Fibroblast of lung (primary cell): ENCODE data around the gene GUCA2B. TPM values are rescaled to one million over a fixed set of nuclear protein-coding genes. Genes with fewer than 3 reads are reported as not detected.

Experiments
- DNase-seq, 2 donors: peaks; one replicate each; pipeline versions ENCODE4 v3.0.0 to v3.0.0-alpha.2; 2010; ENCODE audit warnings: low read depth in 2 of 2
- H2AFZ ChIP-seq: 2 replicates; pipeline ENCODE4 v1.5.1; 2012; ENCODE audit warnings: low read length, control low read depth, inconsistent platforms
- H3K27ac ChIP-seq: 2 replicates; pipeline ENCODE4 v1.5.1; 2011; ENCODE audit warnings: low read length, control low read depth; ENCODE audit not compliant: insufficient read depth
- H3K27me3 ChIP-seq: 2 replicates; pipeline ENCODE4 v1.5.1; 2011; ENCODE audit warnings: mild to moderate bottlenecking, low read length; ENCODE audit not compliant: control insufficient read depth, insufficient read depth
- H3K36me3 ChIP-seq: 2 replicates; pipeline ENCODE4 v1.5.1; 2011; ENCODE audit warnings: low read length; ENCODE audit not compliant: control insufficient read depth, insufficient read depth
- H3K4me1 ChIP-seq: 2 replicates; pipeline ENCODE4 v1.5.1; 2011; ENCODE audit warnings: low read length; ENCODE audit not compliant: control insufficient read depth, insufficient read depth; ENCODE audit errors: extremely low read depth
- H3K4me2 ChIP-seq: 2 replicates; pipeline ENCODE4 v1.5.1; 2011; ENCODE audit warnings: low read length, control low read depth; ENCODE audit not compliant: insufficient read depth; ENCODE audit errors: extremely low read depth
- H3K4me3 ChIP-seq, 4 experiments: fragments of 200-600 bp in 1 of 4; sonication (generic) in 1 of 4; replicated peaks in 1 of 4; 2 replicates each; pipeline ENCODE4 v1.5.1; 2011 to 2016; ENCODE audit warnings: low read length in 4 of 4, low read depth in 3 of 4, mild to moderate bottlenecking in 3 of 4, control low read depth in 2 of 4, inconsistent platforms in 1 of 4, mixed read lengths in 1 of 4; ENCODE audit not compliant: insufficient read depth in 1 of 4; ENCODE audit errors: control extremely low read depth in 1 of 4
- H3K79me2 ChIP-seq: 2 replicates; pipeline ENCODE4 v1.5.1; 2012; ENCODE audit warnings: mild to moderate bottlenecking, low read length, inconsistent platforms; ENCODE audit not compliant: control insufficient read depth, insufficient read depth
- H3K9ac ChIP-seq: 2 replicates; pipeline ENCODE4 v1.5.1; 2011; ENCODE audit warnings: mild to moderate bottlenecking, low read length, control low read depth; ENCODE audit not compliant: insufficient read depth
- H3K9me3 ChIP-seq: 2 replicates; pipeline ENCODE4 v1.5.1; 2012; ENCODE audit warnings: low read depth, low read length; ENCODE audit not compliant: control insufficient read depth, insufficient read depth
- H4K20me1 ChIP-seq: 2 replicates; pipeline ENCODE4 v1.5.1; 2011; ENCODE audit warnings: low read length; ENCODE audit not compliant: control insufficient read depth, insufficient read depth; ENCODE audit errors: extremely low read depth
- EZH2 ChIP-seq: IDR thresholded peaks from 2 replicates; pipeline ENCODE4 v1.5.1; 2012; ENCODE audit warnings: low read length, control low read depth, mild to moderate bottlenecking; ENCODE audit errors: missing control alignments
- polyA plus RNA-seq, 2 donors: library from polyadenylated mRNA; depleted of rRNA in 1 of 2; stranded (reverse) in 1 of 2; unstranded in 1 of 2; fragments of >200 nt; gene quantifications; 2 replicates each; pipeline ENCODE4 v1.2.1, GENCODE V29; 2011 to 2012; ENCODE audit warnings: missing spikeins in 1 of 2
- total RNA-seq: library from RNA; depleted of rRNA; stranded (reverse); fragments of >200 nt; gene quantifications from 2 replicates; pipeline ENCODE4 v1.2.1, GENCODE V29; 2014
- TF ChIP-seq, protein P1 (sequence below), 2 donors: IDR thresholded peaks in 1 of 2; conservative IDR thresholded peaks in 1 of 2; 1 replicate in 1 of 2; 2 replicates in 1 of 2; pipeline ENCODE4 v1.5.1; 2011 to 2012; ENCODE audit warnings: low read length in 2 of 2, control low read depth in 1 of 2, inconsistent platforms in 1 of 2, low read depth in 1 of 2, mild to moderate bottlenecking in 1 of 2

Gene GUCA2B
- total and polyA plus RNA-seq, 2 donors (not counting 1 experiment from before 2014, with no cell fraction given) = not detected

DNA sequence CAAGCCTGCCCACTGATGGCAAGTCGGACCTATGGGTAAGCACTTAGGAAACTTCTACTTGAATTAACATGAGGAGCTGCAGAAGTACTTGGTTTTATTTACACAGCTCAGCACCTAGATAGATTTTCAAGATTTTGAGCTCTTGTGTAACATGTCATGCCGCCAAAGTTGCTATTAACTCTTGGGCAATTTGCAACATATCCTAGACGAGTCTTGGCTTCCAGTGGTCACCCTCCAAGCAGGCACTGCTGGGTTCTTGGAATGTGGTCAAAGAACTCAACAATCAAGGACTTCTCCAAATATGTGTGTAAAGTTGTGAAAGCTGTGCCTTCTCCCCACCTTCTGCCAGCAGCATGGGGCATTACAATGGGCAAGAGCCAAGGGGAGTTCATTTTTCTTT, 17.8 kb upstream of the GUCA2B start:
- TF ChIP-seq, protein P1, sequence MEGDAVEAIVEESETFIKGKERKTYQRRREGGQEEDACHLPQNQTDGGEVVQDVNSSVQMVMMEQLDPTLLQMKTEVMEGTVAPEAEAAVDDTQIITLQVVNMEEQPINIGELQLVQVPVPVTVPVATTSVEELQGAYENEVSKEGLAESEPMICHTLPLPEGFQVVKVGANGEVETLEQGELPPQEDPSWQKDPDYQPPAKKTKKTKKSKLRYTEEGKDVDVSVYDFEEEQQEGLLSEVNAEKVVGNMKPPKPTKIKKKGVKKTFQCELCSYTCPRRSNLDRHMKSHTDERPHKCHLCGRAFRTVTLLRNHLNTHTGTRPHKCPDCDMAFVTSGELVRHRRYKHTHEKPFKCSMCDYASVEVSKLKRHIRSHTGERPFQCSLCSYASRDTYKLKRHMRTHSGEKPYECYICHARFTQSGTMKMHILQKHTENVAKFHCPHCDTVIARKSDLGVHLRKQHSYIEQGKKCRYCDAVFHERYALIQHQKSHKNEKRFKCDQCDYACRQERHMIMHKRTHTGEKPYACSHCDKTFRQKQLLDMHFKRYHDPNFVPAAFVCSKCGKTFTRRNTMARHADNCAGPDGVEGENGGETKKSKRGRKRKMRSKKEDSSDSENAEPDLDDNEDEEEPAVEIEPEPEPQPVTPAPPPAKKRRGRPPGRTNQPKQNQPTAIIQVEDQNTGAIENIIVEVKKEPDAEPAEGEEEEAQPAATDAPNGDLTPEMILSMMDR (conservative IDR thresholded peaks at IDR 0.05 in 1 of 2, IDR thresholded peaks at IDR 0.05 in 1 of 2; ENCODE audit: low read depth in 1 of 2, low read length in 2 of 2) = no peak
- no peak for TF ChIP-seq EZH2
- Histone ChIP-seq H3K9ac (no peak overlapping the region), H2AFZ (no peak overlapping the region), H3K4me2 (no peak overlapping the region), H3K27me3 (peaks cover 4% of the 10 kb centered on the region), H3K4me3 (no peak overlapping the region), H3K27ac (no peak overlapping the region), H3K9me3 (no peaks in the 10 kb centered on the region), H3K79me2 (no peaks in the 10 kb centered on the region), H4K20me1 (no peaks in the 10 kb centered on the region), H3K36me3 (no peaks in the 10 kb centered on the region), H3K4me1 (no peaks in the 10 kb centered on the region)
- no peak for DNase-seq

DNA sequence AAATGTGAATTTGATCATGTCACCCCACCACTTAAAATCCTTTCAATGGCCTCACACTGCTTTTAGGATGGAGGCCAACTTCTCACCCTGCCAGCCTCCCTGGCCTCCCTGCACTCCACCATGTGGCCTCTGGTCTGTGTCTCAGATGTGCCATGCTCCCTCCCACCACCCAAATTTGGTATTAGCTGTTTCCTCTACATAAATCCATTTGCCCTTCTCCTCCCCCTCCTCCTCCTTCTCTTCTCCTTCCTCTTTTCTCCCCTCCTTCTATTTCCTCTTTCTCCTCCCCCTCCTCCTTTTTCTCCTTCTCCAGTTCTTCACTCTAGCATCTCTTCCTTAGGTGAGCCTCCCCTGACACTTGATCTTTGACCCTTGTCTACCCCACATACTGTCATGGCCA, 16.7 kb upstream of the GUCA2B start:
- Histone ChIP-seq H2AFZ (no peak overlapping the region), H3K27ac (no peak overlapping the region), H3K9me3 (no peaks in the 10 kb centered on the region), H3K4me2 (no peak overlapping the region), H4K20me1 (no peaks in the 10 kb centered on the region), H3K4me1 (no peaks in the 10 kb centered on the region), H3K27me3 (peaks cover 4% of the 10 kb centered on the region), H3K9ac (no peak overlapping the region), H3K36me3 (no peaks in the 10 kb centered on the region), H3K79me2 (no peaks in the 10 kb centered on the region), H3K4me3 (no peak overlapping the region)
- no peak for DNase-seq
- TF ChIP-seq EZH2 = no peak
- TF ChIP-seq, protein P1 (conservative IDR thresholded peaks at IDR 0.05 in 1 of 2, IDR thresholded peaks at IDR 0.05 in 1 of 2; ENCODE audit: low read depth in 1 of 2, low read length in 2 of 2) = no peak

DNA sequence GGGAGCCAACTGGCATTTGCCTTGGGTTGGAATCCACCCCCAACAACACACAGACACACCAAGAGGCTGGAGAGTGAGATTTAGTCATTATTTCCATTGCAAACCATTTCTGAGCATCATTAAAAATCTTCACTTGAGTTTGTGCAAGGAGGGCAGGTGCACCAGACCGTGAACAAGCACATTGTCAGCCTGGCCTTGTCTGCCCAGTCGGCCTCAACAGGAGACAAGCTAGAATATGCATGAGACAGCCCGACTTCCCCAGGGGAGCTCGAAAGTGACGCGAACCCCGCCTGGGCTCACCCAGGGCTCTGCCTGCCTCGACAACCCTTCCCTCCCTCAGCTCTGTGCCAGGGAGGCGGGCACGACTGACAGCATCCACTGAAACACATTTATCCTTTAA, 15.4 kb upstream of the GUCA2B start:
- Histone ChIP-seq H3K79me2 (no peaks in the 10 kb centered on the region), H3K4me3 (no peak overlapping the region), H3K36me3 (no peaks in the 10 kb centered on the region), H3K9me3 (no peaks in the 10 kb centered on the region), H4K20me1 (no peaks in the 10 kb centered on the region), H2AFZ (no peak overlapping the region), H3K9ac (no peak overlapping the region), H3K4me1 (no peaks in the 10 kb centered on the region), H3K4me2 (no peak overlapping the region), H3K27ac (no peak overlapping the region), H3K27me3 (peaks cover 8% of the 10 kb centered on the region)
- peak in 1 of 2 donors; percentile 22 for DNase-seq
- TF ChIP-seq EZH2 = no peak
- TF ChIP-seq, protein P1 (conservative IDR thresholded peaks at IDR 0.05 in 1 of 2, IDR thresholded peaks at IDR 0.05 in 1 of 2; ENCODE audit: low read depth in 1 of 2, low read length in 2 of 2) = no peak
